ENCODE measurements around the gene KCTD2. TPM values are rescaled to one million over a fixed set of nuclear protein-coding genes. Genes with fewer than 3 reads are reported as not detected.

Gene KCTD2
- total and polyA plus RNA-seq, 2 of the 13 experiments (the other 11 are each of a cell fraction or from before 2014, with no cell fraction given), result 28.3 to 32.6 TPM

GRCh38 chr17:75086496-75087181, 39.6 kb downstream of the KCTD2 start (continued):
- TF ChIP-seq THAP9 (CRISPR knock-in tag; IDR thresholded peaks at IDR 0.05; ENCODE audit: borderline replicate concordance) (peak; percentile 41; the same call in 1 of the 2 replicates), HOXA7 (CRISPR knock-in tag; IDR thresholded peaks at IDR 0.05) (no peak), ZNF740 (CRISPR knock-in tag; IDR thresholded peaks at IDR 0.05) (no peak), SMC3 (IDR thresholded peaks at IDR 0.05; ENCODE audit: low read length) (peak; percentile 23; the same call in 1 of the 2 replicates), MNT (IDR thresholded peaks at IDR 0.05) (no peak), FIP1L1 (IDR thresholded peaks at IDR 0.05; ENCODE audit: borderline replicate concordance, insufficient read depth, low read depth, low read length) (no peak), HOXD1 (CRISPR knock-in tag; IDR thresholded peaks at IDR 0.05) (no peak; the same call in 1 of the 2 replicates), THAP11 (CRISPR knock-in tag; IDR thresholded peaks at IDR 0.05) (no peak), ZNF879 (CRISPR knock-in tag; IDR thresholded peaks at IDR 0.05) (0 out of 2 replicates have a peak, but pooled peaks have one; percentile 28), ZBED4 (CRISPR knock-in tag; IDR thresholded peaks at IDR 0.05; ENCODE audit: borderline replicate concordance) (no peak; the same call in 1 of the 2 replicates), NCOA5 (CRISPR knock-in tag; IDR thresholded peaks at IDR 0.05) (no peak), ZFP37 (CRISPR knock-in tag; IDR thresholded peaks at IDR 0.05; ENCODE audit: borderline replicate concordance) (peak; percentile 26; the same call in 1 of the 2 replicates), ZFP36L1 (CRISPR knock-in tag; IDR thresholded peaks at IDR 0.05) (peak; percentile 84; the same call in 1 of the 2 replicates), ZNF570 (CRISPR knock-in tag; IDR thresholded peaks at IDR 0.05; ENCODE audit: borderline replicate concordance) (no peak), ZNF18 (CRISPR knock-in tag; IDR thresholded peaks at IDR 0.05; ENCODE audit: insufficient replicate concordance) (no peak), ZNF878 (CRISPR knock-in tag; IDR thresholded peaks at IDR 0.05) (no peak), MXD4 (CRISPR knock-in tag; IDR thresholded peaks at IDR 0.05) (no peak), MIER2 (CRISPR knock-in tag; IDR thresholded peaks at IDR 0.05) (no peak; the same call in 1 of the 2 replicates), XRCC5 (optimal IDR thresholded peaks at IDR 0.05; ENCODE audit: low read length) (peak; percentile 39)

All from HepG2 (cell line).